Measurements from ENCODE around the gene ANKRD31.

DNA sequence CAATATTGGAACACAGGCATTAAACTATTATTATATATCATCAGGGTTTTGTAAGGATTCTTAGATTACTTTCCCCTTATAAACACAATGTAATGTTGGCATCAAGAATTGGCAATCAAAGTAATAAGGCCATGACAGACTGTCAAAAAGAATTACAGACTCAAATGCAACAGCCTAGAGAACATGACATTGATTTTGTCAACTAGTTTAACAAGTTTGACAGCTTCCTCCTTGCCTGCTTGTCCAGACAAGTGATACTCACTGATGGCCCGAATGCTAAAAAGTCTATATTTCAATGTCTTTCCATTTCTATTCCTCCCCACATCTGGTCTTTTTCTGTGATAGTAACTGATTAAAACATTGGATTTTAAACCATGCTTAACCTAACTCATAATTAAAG is 6.4 kb upstream of the ANKRD31 start:
- no peak for TF ChIP-seq REST (IDR thresholded peaks at IDR 0.05; ENCODE audit: insufficient read depth in 1 of 2, low read depth in 2 of 2, low read length in 2 of 2)
- no peak for TF ChIP-seq TAF1 (IDR thresholded peaks at IDR 0.05; ENCODE audit: borderline replicate concordance, insufficient read depth, low read length)
- TF ChIP-seq POLR2AphosphoS5 (IDR thresholded peaks at IDR 0.05; ENCODE audit: low read depth, low read length) = no peak
- no peak for TF ChIP-seq SIN3A (IDR thresholded peaks at IDR 0.05; ENCODE audit: borderline replicate concordance, insufficient read depth, low read length)
- no peak for TF ChIP-seq FOXP2 (optimal IDR thresholded peaks at IDR 0.05; ENCODE audit: borderline replicate concordance, extremely low read depth, extremely low read length, insufficient read depth)
